Measurements from ENCODE around the gene BPIFB6.

BPIFB6 gene

GRCh38 chr20:33002087-33002808 is 29.2 kb upstream of the BPIFB6 start:
- no peak for DNase-seq

- DNase-seq: no peak
Observed at GRCh38 chr20:33004141-33004751, 27.2 kb upstream of the BPIFB6 start, which contains the start of gene SUN5. TSS of gene SUN5 (minus strand) at chr20:33004433. CDS start at chr20:33004340, 93 bp downstream.

DNA sequence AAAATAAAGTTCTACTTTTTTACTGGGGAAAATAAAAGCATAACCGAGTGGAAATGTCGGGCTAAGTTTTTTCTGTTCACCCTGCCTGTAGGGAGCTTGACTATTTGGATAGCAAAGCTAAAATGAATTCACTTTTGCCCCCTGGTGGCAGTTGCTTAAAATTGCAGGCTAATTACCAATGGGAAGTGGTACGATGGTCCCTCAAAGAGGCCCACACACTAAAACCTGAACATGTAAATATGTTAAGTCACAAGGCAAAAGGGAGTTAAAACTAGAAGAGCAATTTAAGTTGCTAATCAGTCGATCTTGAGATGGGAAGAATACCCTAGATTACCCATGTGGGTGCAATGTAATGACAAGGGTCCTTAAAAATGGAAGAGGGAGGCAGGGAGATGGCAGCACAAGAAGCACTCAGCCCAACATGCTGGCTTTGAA is 26.3 kb upstream of the BPIFB6 start:
- DNase-seq: peak; percentile 40

GRCh38 chr20:33005908-33006775 is 25.3 kb upstream of the BPIFB6 start:
- DNase-seq: no peak

DNA sequence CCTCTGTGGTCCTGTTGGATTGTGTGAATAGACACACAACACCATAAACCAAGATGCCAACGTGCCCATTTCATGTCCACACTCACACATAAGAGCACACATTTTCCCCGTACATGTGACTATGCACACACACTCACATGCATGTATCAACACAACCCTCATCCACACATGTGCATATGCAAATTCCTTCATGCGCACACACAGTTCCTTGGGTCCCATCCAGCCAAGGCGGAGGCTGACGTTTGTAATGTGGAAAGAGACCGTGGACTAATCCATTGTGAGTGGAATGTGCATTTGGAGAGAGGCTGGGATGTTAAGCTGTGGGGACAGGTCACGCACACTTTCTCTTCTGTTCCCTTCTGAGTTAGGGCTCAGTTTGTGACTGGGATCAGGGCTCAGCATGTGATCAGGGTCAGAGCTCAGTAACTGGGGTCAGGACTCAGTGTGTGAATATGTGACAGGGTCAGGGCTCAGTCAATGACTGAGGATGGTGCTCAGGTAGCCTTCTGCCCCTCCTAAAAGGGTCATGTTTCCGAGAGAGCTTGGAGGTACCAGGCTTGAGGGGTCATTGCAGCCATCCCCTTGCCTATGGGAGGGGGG is 24.6 kb upstream of the BPIFB6 start:
- DNase-seq: no peak

DNA sequence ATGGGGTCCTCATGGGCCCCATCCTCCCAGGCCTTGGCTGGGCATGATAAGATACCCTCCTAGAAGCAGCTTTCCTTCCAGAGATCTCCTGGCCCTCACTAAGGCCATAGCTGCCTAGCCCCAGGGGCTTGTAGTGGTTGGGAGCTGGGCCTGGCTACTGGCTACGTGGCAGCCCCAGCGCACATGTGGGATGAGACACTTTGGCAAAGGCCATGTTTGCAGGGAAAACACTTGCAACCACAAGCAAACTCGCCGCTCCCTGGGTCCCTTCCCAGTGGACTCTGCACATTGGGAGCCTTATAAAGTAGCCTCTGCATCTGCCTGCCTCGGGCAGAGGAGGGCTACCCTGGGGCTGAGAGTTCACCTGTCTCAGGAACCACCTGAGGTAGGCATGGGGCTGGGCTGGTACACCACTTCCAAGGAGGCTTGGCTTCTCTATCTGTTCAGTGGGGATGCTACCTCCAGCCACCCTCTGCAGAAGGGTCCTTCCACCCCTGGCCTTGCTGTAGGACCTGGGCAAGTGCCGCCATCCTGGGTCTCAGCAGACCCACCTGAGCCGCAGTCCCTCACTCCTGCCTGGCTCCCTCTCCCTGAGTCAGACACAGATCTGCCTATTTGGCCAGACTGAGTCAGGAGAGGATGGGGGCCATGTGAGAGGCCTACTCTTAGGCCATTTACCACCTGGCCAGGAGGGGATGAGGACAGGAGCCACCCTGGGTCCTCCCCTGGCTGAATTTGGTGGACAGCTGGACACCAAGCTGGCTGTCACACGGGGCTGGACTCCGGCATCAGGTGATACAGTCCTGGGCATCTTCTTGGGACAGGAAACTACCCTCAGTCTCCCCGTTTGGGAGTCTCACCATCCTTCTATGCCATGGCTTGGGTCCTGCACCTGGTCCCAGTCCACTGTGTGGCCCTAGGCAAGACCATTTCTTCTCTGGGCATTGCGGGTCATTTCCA is 23.8 kb upstream of the BPIFB6 start, which contains the start of gene BPIFB2:
Gene BPIFB2 (plus strand): TSS at position 329 of the 960 bp plus-strand sequence. CDS start 871 bp downstream, outside the sequence.
- DNase-seq: no peak

DNA sequence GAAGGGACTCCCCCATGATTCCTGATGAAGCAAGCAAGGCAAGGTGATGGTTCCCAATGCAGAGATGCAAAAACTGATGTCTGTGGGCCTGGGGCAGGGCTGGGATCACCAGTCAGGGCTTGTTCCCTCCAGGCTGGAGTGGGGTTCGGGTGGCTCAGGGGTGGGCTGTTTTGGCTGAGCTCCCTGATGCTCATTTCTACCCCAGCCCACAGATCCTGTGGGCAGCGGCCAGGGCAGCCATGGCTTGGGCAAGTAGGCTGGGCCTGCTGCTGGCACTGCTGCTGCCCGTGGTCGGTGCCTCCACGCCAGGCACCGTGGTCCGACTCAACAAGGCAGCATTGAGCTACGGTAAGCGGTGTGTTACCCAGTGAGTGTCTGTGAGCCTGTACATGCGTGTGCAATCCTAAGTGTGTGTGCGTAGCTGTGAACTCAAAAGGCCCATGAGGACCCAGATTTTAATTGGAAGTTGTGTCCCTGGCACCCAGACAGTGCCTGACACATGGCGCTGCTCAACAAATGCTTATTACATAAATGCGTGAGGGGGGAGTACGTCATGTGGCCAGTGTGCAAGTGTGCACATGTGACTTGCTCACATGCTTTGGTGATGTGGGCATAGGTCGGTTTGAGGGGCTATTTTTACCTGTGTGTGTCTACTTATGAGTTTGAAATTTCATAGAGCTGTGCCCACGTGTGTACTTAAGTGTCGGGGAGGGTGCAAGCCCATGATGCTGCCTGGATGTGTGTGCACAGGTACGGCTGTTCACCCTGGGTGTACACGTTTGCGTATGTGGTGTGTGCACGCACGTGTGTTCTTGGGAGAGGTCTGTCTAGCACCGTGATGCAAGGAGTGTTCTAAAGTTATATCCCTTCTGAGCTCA is 22.9 kb upstream of the BPIFB6 start:
- DNase-seq: no peak

- DNase-seq: no peak
Observed at GRCh38 chr20:33009214-33010132, 22.0 kb upstream of the BPIFB6 start.

GRCh38 chr20:33010133-33010504 is 21.3 kb upstream of the BPIFB6 start:
- no peak for DNase-seq

GRCh38 chr20:33010674-33011449 is 20.6 kb upstream of the BPIFB6 start:
- DNase-seq: no peak

- no peak for DNase-seq
Observed at GRCh38 chr20:33012327-33013189, 18.9 kb upstream of the BPIFB6 start.

DNA sequence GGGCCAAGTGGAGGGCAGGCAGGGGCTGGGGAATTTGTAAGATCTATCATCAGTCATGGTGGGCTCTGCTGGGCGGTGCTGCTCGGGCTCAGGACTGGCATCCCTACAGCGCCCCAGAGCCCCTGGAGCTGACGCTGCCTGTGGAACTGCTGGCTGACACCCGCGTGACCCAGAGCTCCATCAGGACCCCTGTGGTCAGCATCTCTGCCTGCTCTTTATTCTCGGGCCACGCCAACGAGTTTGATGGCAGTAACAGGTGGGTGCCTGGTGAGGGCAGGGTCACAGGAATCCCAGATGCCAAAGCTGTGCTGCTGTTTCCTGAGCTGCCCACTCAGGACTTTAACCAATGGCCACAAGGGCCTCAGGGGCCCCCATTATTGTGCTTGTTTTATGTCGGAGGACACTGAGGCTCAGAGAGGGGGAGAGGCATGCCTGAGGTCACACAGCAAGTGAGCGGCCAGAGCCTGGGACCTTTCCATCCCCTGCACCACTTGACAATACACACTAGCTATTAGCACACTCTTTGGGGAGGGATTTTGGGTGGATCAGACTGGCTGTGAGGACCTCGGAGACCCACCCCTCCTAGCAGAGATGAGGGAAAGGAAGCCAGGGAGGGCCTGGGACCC is 17.6 kb upstream of the BPIFB6 start:
- no peak for DNase-seq

- no peak for DNase-seq
Observed at GRCh38 chr20:33014336-33015113, 16.9 kb upstream of the BPIFB6 start.

GRCh38 chr20:33015114-33015484 is 16.3 kb upstream of the BPIFB6 start:
- no peak for DNase-seq

GRCh38 chr20:33015700-33016580 is 15.5 kb upstream of the BPIFB6 start:
- DNase-seq: no peak

Measured in inflammatory macrophage treated with lipopolysaccharide for 4 hours (primary cell).